Measurements from ENCODE around the gene NRG3. TPM values are rescaled to one million over a fixed set of nuclear protein-coding genes. Genes with fewer than 3 reads are reported as not detected.

NRG3 gene
- total and polyA plus RNA-seq, 2 of the 4 experiments (the other 2 are of a cell fraction) = not detected

DNA sequence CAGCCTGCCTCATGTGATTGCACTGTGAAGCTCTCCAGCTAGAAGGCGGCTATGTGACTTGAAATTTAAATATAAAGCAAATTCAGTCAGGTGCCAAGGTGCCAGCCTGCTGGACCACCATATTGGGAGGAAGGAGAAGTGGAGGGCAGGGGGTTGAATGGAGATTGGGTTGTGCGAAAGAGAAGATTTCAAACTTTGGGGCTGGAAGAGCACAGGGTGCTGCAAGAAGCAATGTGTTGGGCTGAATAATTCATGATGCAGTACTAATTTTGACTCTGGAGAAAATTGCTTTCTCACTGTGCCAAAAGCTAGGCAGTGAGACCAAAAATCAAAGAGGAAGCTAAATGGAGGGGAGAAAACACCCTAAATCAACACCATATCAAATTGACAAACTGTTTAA, 335.3 kb downstream of the NRG3 start:
- no peaks in the 10 kb centered on the region for H3K36me3 ChIP-seq (ENCODE audit: control insufficient read depth, insufficient read depth, low read length)
- POLR2A ChIA-PET (ENCODE audit: unreplicated experiment) = no interaction called here
- dilution Hi-C loops (cut with HindIII; ENCODE audit: low sequenced_read_pairs, unreplicated experiment) = no loop called here
- H3K9ac ChIP-seq (ENCODE audit: low read depth, low read length) = no peak overlapping the region
- DNase-seq (no peak), ATAC-seq (ENCODE audit: low read depth) (no peak)
- no peak overlapping the region for H3K4me3 ChIP-seq (ENCODE audit: insufficient read depth, low read depth, low read length)
- H3K4me1 ChIP-seq (ENCODE audit: control insufficient read depth, insufficient read depth, low read length) = no peaks in the 10 kb centered on the region
- intact Hi-C loops (cut with micrococcal nuclease) = no loop called here
- no peak overlapping the region for H2AK5ac ChIP-seq (ENCODE audit: low read depth, low read length)
- H3K23ac ChIP-seq (ENCODE audit: low read depth, low read length) = no peak overlapping the region
- H4K8ac ChIP-seq (ENCODE audit: low read depth in 2 of 2, low read length in 2 of 2) = no peak overlapping the region
- H3K4ac ChIP-seq (ENCODE audit: low read depth, low read length) = no peak overlapping the region
- no peaks in the 10 kb centered on the region for H3K9me1 ChIP-seq (ENCODE audit: insufficient read depth, low read length)
- no peak overlapping the region for H4K5ac ChIP-seq (ENCODE audit: low read depth, low read length)
- no peak overlapping the region for H2BK20ac ChIP-seq (ENCODE audit: low read depth, low read length)
- in situ Hi-C loops (cut with MboI; ENCODE audit: low sequenced_read_pairs) = no loop called here
- H2BK5ac ChIP-seq (ENCODE audit: low read depth, low read length, poor library complexity, severe bottlenecking) = no peak overlapping the region
- no peak overlapping the region for H2AFZ ChIP-seq (replicated peaks; ENCODE audit: low read length, poor library complexity)
- no peak overlapping the region for H4K91ac ChIP-seq (ENCODE audit: insufficient read depth, low read depth, low read length)
- H3K18ac ChIP-seq (ENCODE audit: low read depth, low read length) = no peak overlapping the region
- H3K27ac ChIP-seq (ENCODE audit: insufficient read depth, low read length) = no peak overlapping the region
- 0% methylated on average over 1 of the region's 2 CpGs; no CpG with 5 or more reads in 1 of the 2 experiments for WGBS, 2 experiments (ENCODE audit: extremely low coverage in 2 of 2, insufficient read length in 1 of 2)
- no peak overlapping the region for H2AK9ac ChIP-seq (replicated peaks; ENCODE audit: low read depth, low read length, poor library complexity)
- peaks cover 3% of the 10 kb centered on the region for H3K9me3 ChIP-seq (ENCODE audit: control insufficient read depth, insufficient read depth, low read length)
- H4K20me1 ChIP-seq (ENCODE audit: insufficient read depth, low read length) = no peaks in the 10 kb centered on the region
- BruUV-seq (replicated peaks) = no TSS peak
- H2BK120ac ChIP-seq (ENCODE audit: low read depth, low read length) = no peak overlapping the region
- H3K27me3 ChIP-seq (ENCODE audit: control insufficient read depth, insufficient read depth, low read length) = no peaks in the 10 kb centered on the region
- no peak overlapping the region for H3K4me2 ChIP-seq (ENCODE audit: low read depth, low read length)
- no peaks in the 10 kb centered on the region for H3K79me1 ChIP-seq (ENCODE audit: low read depth in 1 of 2, low read length in 2 of 2)
- CTCF ChIA-PET = no interaction called here
- no peak for TF ChIP-seq CEBPB (IDR thresholded peaks at IDR 0.05; ENCODE audit: low read depth, low read length)
- TF ChIP-seq POLR2A (IDR thresholded peaks at IDR 0.05; ENCODE audit: low read depth, low read length) = no peak
- TF ChIP-seq MAFK (IDR thresholded peaks at IDR 0.05; ENCODE audit: low read depth, low read length) = no peak
- no peak for TF ChIP-seq NFE2L2 (IDR thresholded peaks at IDR 0.05; ENCODE audit: low read depth, low read length)
- no peak for TF ChIP-seq MXI1 (IDR thresholded peaks at IDR 0.05; ENCODE audit: borderline replicate concordance, low read depth, low read length)
- H3K14ac ChIP-seq (replicated peaks; ENCODE audit: low read depth, low read length) = no peak overlapping the region
- no peak overlapping the region for H3K56ac ChIP-seq (ENCODE audit: extremely low read depth, insufficient read depth, low read length)
- H2BK15ac ChIP-seq (ENCODE audit: low read depth, low read length) = no peak overlapping the region

Measured in IMR-90 (cell line).